K562 (cell line): Measurements from ENCODE around the gene IGFL1. TPM values are rescaled to one million over a fixed set of nuclear protein-coding genes. Genes with fewer than 3 reads are reported as not detected.
A peak's percentile ranks its signal among the peaks of the same experiment; 100 is the strongest.

Experiments used
- ATAC-seq: fragments of 200-7000 bp; cut with Tn5 transposase; 3 replicates; pipeline ENCODE4 v1.9.1; 2020; ENCODE audit warnings: moderate library complexity
- BruUV-seq: library from RNA; stranded (reverse); fragments of 400-500 nt; replicated peaks from 2 replicates; lab custom pipeline; 2021; lab: Mats Ljungman, UMichigan
- CTCF ChIA-PET: fragments of 300-600 bp; formaldehyde crosslinking; extraction: SDS; loops from one replicate; lab custom pipeline; 2021; ENCODE audit warnings: low intra/inter-chr PET ratio; lab: Yijun Ruan, JAX
- POLR2A ChIA-PET: fragments of 300-600, 350-650 bp; sonication (Branson Sonifier 250); formaldehyde crosslinking; extraction: SDS; loops from one replicate; lab custom pipeline; 2021; ENCODE audit warnings: antibody characterized with exemption, inconsistent platforms; lab: Yijun Ruan, JAX
- DNase-seq, 4 experiments: peaks; one replicate each; pipeline versions ENCODE4 v3.0.0 to v3.0.0-alpha.2; 2011 to 2018; ENCODE audit warnings: low spot score in 3 of 4, mixed read lengths in 3 of 4; ENCODE audit errors: extremely low read depth in 1 of 4
- FAIRE-seq: peaks from 2 replicates; lab custom pipeline; 2011; peaks lifted over from hg19 to GRCh38; lab: Jason Lieb, UNC
- H2AFZ ChIP-seq: 2 replicates; pipeline ENCODE4 v1.6.0; 2011; ENCODE audit warnings: low read depth, low read length, control low read depth, inconsistent platforms
- H3K27ac ChIP-seq: fragments of 200-600 bp; 3 replicates; pipeline ENCODE4 v1.8.0; 2011; ENCODE audit warnings: low read depth, mild to moderate bottlenecking, control low read depth, inconsistent platforms, low read length, moderate library complexity, mixed read lengths; ENCODE audit errors: extremely low read depth
- H3K27me3 ChIP-seq, 2 experiments: fragments of 300-600 bp in 1 of 2; 2 replicates in 1 of 2; 3 replicates in 1 of 2; pipeline versions ENCODE4 v1.6.0 to v1.8.0; 2011; ENCODE audit warnings: inconsistent platforms in 2 of 2, low read length in 2 of 2, mild to moderate bottlenecking in 1 of 2, mixed read lengths in 1 of 2, moderate library complexity in 1 of 2; ENCODE audit not compliant: control insufficient read depth in 2 of 2, insufficient read depth in 2 of 2
- H3K36me3 ChIP-seq: fragments of 300-600 bp; 3 replicates; pipeline ENCODE4 v1.8.0; 2011; ENCODE audit warnings: mild to moderate bottlenecking, low read length, inconsistent platforms; ENCODE audit not compliant: control insufficient read depth, insufficient read depth
- H3K4me1 ChIP-seq, 2 experiments: fragments of 200-600 bp in 1 of 2; replicated peaks in 1 of 2; 2 replicates in 1 of 2; 3 replicates in 1 of 2; pipeline versions ENCODE4 v1.5.1 to v1.8.0; 2011; ENCODE audit warnings: inconsistent platforms in 2 of 2, low read length in 2 of 2, mild to moderate bottlenecking in 1 of 2, mixed read lengths in 1 of 2, moderate library complexity in 1 of 2; ENCODE audit not compliant: control insufficient read depth in 2 of 2, insufficient read depth in 2 of 2
- H3K4me2 ChIP-seq: 2 replicates; pipeline ENCODE4 v1.6.1; 2011; ENCODE audit warnings: low read length, control low read depth, inconsistent platforms, mixed read lengths; ENCODE audit not compliant: insufficient read depth
- H3K4me3 ChIP-seq: fragments of 200-600 bp; sonication (generic), shearing (Covaris generic); 2 replicates; pipeline ENCODE4 v1.5.1; 2016; ENCODE audit warnings: control low read depth, inconsistent platforms
- H3K79me2 ChIP-seq: fragments of 200-600 bp; 3 replicates; pipeline ENCODE4 v1.8.0; 2011; ENCODE audit warnings: low read length, inconsistent platforms; ENCODE audit not compliant: control insufficient read depth, insufficient read depth
- H3K9ac ChIP-seq, 2 experiments: 2 replicates each; pipeline versions ENCODE4 v1.6.0 to v1.6.1; 2011; ENCODE audit warnings: low read depth in 2 of 2, low read length in 2 of 2, control low read depth in 1 of 2, inconsistent platforms in 1 of 2, mild to moderate bottlenecking in 1 of 2, mixed read lengths in 1 of 2; ENCODE audit not compliant: insufficient read depth in 1 of 2
- H3K9me1 ChIP-seq: one replicate; pipeline ENCODE4 v1.6.0; 2011; ENCODE audit warnings: inconsistent platforms, mild to moderate bottlenecking, low read length, moderate library complexity; ENCODE audit not compliant: control insufficient read depth, insufficient read depth
- H3K9me3 ChIP-seq: replicated peaks from 2 replicates; pipeline ENCODE4 v1.5.1; 2011; ENCODE audit warnings: low read depth, low read length, inconsistent platforms; ENCODE audit not compliant: control insufficient read depth, insufficient read depth
- H4K20me1 ChIP-seq: replicated peaks from 2 replicates; pipeline ENCODE4 v1.6.1; 2011; ENCODE audit warnings: low read length, inconsistent platforms, mixed read lengths; ENCODE audit not compliant: control insufficient read depth, insufficient read depth
- KLF16 ChIP-seq: IDR thresholded peaks from 2 replicates; pipeline ENCODE4 v1.6.1; 2016; ENCODE audit warnings: antibody characterized with exemption
- ZBTB40 ChIP-seq, 2 experiments: fragments of 450-650 bp in 1 of 2; sonication (generic) in 1 of 2; formaldehyde crosslinking in 1 of 2; IDR thresholded peaks; 2 replicates each; pipeline versions ENCODE4 v1.7.1 to v1.9.0; 2016 to 2022; ENCODE audit warnings: inconsistent platforms in 1 of 2, mild to moderate bottlenecking in 1 of 2, missing genetic modification reagents in 1 of 2
- ZFP91 ChIP-seq: sonication (generic); formaldehyde crosslinking; IDR thresholded peaks from 2 replicates; pipeline ENCODE4 v1.8.0; 2022; ENCODE audit warnings: mild to moderate bottlenecking, missing genetic modification reagents
- ZNF134 ChIP-seq: fragments of 250-450 bp; sonication (Bioruptor Pico); conservative IDR thresholded peaks from 2 replicates; pipeline ENCODE4 v1.4.0; 2020
- ZNF518B ChIP-seq: fragments of 250-450 bp; sonication (Bioruptor Pico); IDR thresholded peaks from 2 replicates; pipeline ENCODE4 v1.5.0; 2021; ENCODE audit warnings: mild to moderate bottlenecking, moderate library complexity
- WGBS: fragments of 100-300 bp; shearing (Covaris generic); methylation state at CpG from one replicate; pipeline ENCODE4 v1.1.6; 2016; ENCODE audit warnings: low coverage, mixed read lengths; ENCODE audit not compliant: insufficient coverage; ENCODE audit errors: missing lambda C conversion rate; 5-methylcytosine and 5-hydroxymethylcytosine counted together
- in situ Hi-C: fragments of 300-500 bp; cut with MboI; formaldehyde crosslinking; loops from 4 replicates; pipeline ENCODE4 v1.15.0; 2018; ENCODE audit warnings: inconsistent platforms, mixed read lengths
- intact Hi-C: fragments of 100-400 bp; cut with micrococcal nuclease; formaldehyde crosslinking; loops from 2 replicates; pipeline ENCODE4 v1.14.2; 2022
- polyA plus RNA-seq, 8 experiments: library from polyadenylated mRNA; depleted of rRNA in 4 of 8; stranded (reverse) in 5 of 8; unstranded in 3 of 8; fragments of >200 nt; fragmentation: Nextera tagmentation in 2 of 8; fragmentation: Illumina TruSeq in 1 of 8; extraction: Ambion mirVana in 2 of 8; extraction: Trizol in 1 of 8; gene quantifications; 2 replicates each; pipeline versions ENCODE4 v1.2.1 to v1.2.3, GENCODE V29; 2011 to 2014; ENCODE audit warnings: inconsistent platforms in 1 of 8, missing spikeins in 1 of 8
- total RNA-seq, 7 experiments: library from RNA; depleted of rRNA in 6 of 7; stranded (reverse); fragments of >200 nt in 6 of 7; fragmentation: Illumina TruSeq in 2 of 7; extraction: Trizol in 2 of 7; gene quantifications; 2 replicates each; pipeline versions ENCODE4 v1.2.1 to v1.2.3, GENCODE V29; 2011 to 2021; ENCODE audit warnings: low replicate concordance in 1 of 7

Gene IGFL1
- total and polyA plus RNA-seq, 9 of the 15 experiments (the other 6 are each of a cell fraction or from before 2014, with no cell fraction given) = not detected

GRCh38 chr19:46265217-46265828 lies 35.8 kb downstream of the IGFL1 start:
- in situ Hi-C loops = loop anchor here (5.0 to 10.0 kb wide), 2 partner anchors 238 to 351 kb away; partner anchors contain the start of gene NANOS2
- peaks cover 5 to 18% of the 10 kb centered on the region in 2 experiments for H3K27me3 ChIP-seq
- no peak overlapping the region for H3K27ac ChIP-seq
- no peaks in the 10 kb centered on the region for H4K20me1 ChIP-seq
- peak; percentile 95 for FAIRE-seq
- DNase-seq = peak; percentile 71 to 83 (median 73)
- BruUV-seq = no TSS peak
- intact Hi-C loops = loop anchor here (1.0 kb wide), 2 partner anchors 188 to 236 kb away; no protein-coding TSS in a partner anchor
- ATAC-seq = peak; percentile 96
- H3K9ac ChIP-seq = no peak overlapping the region
- WGBS = 7% methylated on average over 9 of the region's 10 CpGs
- CTCF ChIA-PET = interaction anchor here (0.5 to 4.2 kb wide), 12 partner anchors 15 to 444 kb away, joined by 3 to 115 read pairs (median 3); no protein-coding TSS in a partner anchor
- no peak overlapping the region for H2AFZ ChIP-seq
- H3K9me1 ChIP-seq = no peaks in the 10 kb centered on the region
- H3K9me3 ChIP-seq = no peaks in the 10 kb centered on the region
- no peaks in the 10 kb centered on the region for H3K36me3 ChIP-seq
- POLR2A ChIA-PET = interaction anchor here (0.6 to 1.1 kb wide), 3 partner anchors 8 to 270 kb away, joined by 3 to 5 read pairs (median 3); partner anchors contain the start of gene CCDC61
- no peak overlapping the region for H3K4me3 ChIP-seq
- no peaks in the 10 kb centered on the region for H3K79me2 ChIP-seq
- peaks cover 0 to 2% of the 10 kb centered on the region in 2 experiments; a peak in 1 of 5 replicates for H3K4me1 ChIP-seq
- H3K4me2 ChIP-seq = no peak overlapping the region
- TF ChIP-seq ZFP91 (CRISPR knock-in tag) = no peak
- TF ChIP-seq KLF16 = 0 out of 2 replicates have a peak, but pooled peaks have one; percentile 39
- TF ChIP-seq ZBTB40 (IDR thresholded peaks at IDR 0.05) = no peak
- no peak for TF ChIP-seq ZBTB40 (CRISPR knock-in tag; IDR thresholded peaks at IDR 0.05)
- TF ChIP-seq ZNF134 (CRISPR knock-in tag) = no peak
- no peak for TF ChIP-seq ZNF518B
